NCI-H1048 (cell line): ENCODE data around the gene NFIA.

Source experiments
- DNase-seq: peaks from one replicate; lab custom pipeline; 2025; lab: John Stamatoyannopoulos, UW

Gene NFIA

GRCh38 chr1:61130338-61131000 is 48.1 kb downstream of the NFIA start:
- no peak for DNase-seq

- no peak for DNase-seq
Measured at GRCh38 chr1:61131248-61131647, 48.9 kb downstream of the NFIA start.

GRCh38 chr1:61131716-61132115 is 49.4 kb downstream of the NFIA start:
- DNase-seq: no peak

GRCh38 chr1:61132176-61132638 is 49.8 kb downstream of the NFIA start:
- DNase-seq: no peak

DNA sequence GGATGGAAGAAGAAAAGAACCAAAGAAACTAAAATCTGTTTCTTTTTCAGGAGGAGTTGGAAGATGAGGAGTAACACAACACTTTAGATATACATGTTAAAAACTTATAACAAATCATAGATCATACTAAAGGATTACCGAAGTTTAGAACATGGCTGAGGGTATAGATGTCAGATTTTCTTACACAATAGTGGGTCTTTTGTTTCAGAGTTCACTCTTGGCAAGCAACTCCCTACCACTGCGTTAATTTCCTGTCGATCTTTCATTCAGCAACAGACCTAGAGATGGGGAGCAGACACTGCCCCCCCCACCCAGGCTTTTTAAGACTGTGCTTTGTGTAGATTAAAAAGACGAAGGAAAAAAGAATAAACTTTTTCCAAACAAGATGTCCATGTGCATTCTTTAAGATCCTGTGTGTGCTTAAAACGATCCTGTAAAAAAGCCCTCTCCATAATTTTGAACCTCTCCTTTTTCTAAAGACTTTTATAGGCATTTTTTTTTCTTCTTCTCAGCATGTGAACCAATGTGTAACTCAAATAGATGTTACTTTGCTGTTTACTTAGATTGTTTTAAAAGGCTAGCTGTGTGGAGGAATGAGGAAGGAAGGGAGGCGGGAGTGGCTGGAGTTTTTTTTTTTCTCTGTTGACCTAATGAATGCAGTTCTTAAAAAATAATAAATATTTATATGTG is 50.4 kb downstream of the NFIA start:
- no peak for DNase-seq

DNA sequence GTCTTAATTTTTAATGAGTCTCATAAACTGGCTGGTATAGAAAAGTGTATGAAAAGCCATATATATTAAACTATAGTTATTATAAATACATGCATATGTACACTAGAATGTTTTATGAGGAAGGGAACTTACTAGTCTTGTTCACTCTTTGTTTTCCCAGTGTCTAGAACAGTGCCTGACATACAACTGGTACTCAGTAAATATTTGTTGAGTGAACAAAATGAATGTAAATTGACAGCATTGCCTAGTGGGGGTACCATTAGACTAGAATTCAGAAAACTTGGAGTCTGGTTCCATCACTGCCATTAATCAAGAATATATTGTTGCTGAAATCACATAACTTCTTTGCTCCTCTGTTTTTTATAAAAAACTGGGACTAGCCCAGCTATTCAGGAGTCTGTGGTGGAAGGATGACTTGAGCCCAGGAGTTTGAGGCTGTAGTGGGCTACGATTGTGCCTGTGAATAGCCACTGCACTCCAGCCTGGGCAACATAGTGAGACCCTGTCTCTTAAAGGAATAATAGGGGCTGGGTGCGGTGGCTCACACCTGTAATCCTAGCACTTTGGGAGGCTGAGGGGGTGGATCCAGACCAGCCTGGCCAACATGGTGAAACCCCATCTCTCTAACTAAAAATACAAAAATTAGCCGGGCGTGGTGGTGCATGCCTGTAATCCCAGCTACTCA is 51.1 kb downstream of the NFIA start:
- DNase-seq: no peak

GRCh38 chr1:61135291-61135690 is 52.9 kb downstream of the NFIA start:
- DNase-seq: no peak

DNA sequence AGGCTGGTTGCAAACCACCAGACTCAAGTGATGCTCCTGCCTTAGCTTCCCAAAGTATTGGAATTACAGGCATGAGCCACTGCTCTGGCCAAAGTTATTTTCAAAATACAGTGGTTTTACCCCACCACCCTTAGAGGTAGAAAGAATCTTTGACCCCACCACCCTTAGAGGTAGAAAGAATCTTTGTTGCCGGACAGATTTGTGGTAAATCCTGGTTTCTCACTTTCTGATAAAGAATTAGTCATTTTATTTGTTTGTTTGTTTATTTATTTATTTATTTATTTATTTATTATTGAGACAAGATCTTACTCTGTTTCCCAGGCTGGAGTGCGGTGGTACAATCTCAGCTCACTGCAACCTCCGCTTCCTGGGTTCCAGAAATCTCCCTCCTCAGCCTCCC is 55.9 kb downstream of the NFIA start:
- no peak for DNase-seq

DNA sequence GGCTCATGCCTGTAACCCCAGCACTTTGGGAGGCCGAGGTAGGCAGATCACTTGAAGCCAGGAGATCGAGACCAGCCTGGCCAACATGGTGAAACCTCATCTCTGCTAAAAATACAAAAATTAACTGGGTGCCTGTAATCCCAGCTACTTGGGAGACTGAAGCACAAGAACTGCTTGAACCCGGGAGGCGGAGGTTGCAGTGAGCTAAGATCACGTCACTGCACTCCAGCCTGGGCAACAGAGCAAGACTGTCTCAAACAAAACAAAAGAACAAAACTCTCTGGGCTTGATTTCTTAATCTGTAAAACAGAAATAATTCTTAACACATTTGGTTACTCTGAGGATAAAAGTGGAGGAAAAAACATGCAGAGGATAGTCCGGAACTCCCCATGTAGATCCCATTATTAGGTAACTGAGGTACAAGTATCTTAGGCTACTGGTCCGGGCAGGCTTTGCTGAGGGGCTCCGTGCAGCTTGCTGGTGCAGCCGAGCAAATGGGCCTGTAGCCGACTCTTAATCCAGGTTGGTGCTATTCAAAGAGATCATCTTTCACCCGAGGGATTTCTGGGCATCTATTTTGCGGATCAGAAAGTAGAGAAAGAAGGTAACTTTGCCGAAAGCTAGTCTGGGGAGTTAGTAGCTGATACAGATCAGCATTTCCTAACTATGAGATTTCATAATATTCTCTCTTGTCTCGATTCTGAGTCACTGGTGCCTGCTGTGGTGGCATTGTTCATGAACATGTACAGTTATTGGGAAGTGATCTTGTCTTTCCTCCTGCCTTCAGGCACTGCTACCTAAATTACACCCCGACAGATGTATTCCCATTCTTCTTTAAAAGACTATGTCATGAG is 56.8 kb downstream of the NFIA start:
- no peak for DNase-seq

DNA sequence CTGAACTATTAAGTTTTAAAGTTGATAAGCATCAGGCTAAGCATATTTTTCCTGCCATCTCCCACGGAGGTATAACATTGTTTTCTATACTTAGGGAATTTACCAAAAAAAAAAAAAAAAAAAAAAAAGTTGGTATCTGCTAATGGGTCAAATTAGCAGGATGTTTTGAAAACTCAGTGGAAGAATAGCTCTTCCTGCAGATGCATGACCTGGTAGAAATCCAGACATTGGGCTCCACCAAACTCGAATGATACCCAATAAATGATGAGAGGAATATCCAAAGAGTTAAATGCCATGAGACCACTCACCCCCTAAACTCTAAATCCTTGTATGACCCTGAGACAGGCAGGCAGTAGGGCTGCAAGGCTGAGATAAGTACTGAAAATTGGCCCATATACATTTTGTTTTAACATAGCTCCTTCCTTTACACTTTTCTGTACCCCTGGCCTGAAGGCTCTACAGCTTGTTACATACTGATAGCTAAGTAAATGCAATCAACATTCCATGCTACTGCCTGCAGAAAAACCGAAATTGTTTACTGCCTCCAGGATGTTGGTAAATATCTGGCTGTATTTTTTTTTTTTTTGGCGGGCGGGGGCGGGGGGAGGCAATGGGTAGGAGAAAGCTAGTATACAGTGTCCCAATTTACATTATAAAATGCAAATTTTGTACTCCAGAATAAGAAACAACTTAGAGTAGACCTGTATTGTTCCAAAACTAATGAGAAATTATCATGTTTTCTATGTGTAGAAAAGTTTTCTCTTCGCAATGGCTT is 57.6 kb downstream of the NFIA start:
- DNase-seq: no peak

- DNase-seq: no peak
Measured at GRCh38 chr1:61140778-61141177, 58.4 kb downstream of the NFIA start.

DNA sequence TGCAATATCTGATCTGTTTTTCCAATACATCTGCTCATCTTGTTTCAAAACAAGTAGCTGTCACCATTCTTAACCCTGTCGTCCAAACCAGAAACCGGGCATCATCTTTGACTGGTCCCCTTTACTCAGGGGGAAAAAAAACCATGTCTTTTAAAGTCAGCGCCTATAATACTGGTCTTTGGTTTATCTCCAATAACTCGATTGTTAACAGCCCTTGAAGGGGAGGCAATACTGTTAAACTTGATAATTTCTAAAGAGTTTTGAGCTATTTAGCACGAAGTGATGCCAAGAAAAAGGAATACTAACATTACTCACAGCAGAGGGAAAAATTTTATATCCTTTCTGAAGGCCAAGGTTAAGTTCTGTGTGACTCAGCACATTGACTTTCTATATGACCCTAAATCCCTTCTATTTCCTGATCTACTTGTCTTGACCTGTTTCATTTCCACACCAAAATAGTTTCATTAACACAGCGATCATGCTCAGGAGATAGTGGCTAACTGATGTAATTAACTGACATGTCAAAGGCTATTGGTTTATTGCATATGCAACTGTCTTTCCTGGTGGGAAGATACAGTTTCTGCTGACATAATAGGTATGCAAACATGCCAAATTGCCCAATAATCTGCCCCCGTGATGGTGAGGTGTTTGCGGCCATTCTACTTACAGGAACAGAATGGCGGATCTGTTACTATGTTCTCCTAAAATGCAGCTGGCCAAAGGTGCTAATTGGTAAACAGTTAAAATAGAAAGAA is 59.1 kb downstream of the NFIA start:
- DNase-seq: no peak

DNA sequence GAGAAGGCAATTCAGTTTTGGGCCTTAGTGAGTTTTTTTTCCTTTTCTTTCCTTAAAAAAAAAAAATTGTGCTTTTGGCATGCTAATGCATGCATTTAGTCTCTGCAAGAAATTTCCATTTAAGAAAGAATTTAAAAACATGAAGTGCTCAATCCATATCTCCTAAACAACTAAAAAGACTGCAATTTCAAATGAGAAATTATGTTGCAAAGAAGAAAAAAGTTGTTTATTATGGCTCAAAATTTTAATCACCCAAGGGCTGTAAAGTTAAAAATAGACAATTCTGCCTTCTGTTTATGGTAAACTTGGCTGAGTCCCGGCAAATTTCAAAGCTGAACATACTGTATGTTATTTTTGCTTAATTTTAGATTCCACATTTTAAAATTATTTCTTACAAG is 59.7 kb downstream of the NFIA start:
- no peak for DNase-seq

DNA sequence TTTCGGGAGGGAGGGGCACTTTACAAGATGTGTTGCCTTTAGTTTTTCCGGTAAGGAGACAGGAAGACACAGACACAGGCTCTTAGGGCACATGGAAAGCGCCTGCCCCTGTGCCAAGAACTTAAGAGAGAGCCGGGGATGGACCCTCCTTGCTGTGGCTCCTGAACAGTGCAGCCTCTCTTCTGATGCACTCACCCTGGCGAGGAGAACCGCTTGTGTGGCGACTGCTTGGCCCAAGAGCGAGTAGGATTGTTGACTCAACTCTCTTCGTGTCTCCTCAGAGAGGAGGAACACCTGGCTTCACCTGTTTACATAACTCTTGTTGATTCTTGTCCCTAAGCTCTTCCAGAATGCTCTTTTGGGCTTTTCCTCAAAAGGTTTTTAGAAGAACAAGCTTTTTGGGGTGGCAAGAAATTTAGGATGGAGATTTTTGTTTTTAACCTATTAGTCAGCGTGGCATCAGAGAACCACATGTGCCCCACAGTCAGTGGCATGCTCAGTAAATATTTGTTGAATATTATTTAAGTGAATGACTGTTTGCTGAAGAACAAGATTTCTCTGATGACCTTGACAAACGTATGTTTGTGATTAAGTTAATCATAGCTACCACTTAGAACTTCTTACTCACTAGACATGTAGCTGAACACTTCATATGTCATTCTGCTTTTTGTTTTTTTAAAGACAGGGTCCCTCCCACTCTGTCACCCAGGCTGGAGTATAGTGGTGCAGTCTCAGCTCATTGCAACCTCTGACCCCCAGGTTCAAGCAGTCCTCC is 60.6 kb downstream of the NFIA start:
- no peak for DNase-seq

DNA sequence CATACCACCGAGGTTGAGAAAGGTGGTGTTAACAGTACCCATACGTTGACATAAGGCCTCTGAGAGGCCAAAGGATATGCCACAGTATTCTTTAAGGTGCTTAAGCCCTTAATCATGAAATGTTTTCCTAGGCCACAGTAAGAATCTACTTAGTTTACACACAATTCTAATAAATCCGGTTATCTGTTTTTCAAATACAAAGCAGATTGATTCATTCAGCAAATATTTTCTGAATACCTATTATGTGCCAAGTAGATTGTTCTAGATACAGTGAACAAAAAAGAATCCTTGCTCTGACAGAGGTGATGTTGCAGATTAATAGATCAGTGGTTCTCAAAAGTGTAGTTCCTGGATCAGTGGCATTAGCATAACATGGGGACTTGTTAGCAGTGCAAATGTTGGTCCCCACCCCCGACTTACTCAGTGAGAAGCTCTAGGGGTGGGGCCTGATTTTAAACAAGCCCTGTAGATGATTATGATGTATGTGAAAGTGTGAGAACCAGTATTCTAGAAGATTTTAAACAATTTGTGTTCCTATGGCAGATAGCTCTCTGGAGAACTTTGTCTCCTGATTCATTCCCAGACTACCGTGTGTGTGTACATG is 61.6 kb downstream of the NFIA start:
- no peak for DNase-seq

DNA sequence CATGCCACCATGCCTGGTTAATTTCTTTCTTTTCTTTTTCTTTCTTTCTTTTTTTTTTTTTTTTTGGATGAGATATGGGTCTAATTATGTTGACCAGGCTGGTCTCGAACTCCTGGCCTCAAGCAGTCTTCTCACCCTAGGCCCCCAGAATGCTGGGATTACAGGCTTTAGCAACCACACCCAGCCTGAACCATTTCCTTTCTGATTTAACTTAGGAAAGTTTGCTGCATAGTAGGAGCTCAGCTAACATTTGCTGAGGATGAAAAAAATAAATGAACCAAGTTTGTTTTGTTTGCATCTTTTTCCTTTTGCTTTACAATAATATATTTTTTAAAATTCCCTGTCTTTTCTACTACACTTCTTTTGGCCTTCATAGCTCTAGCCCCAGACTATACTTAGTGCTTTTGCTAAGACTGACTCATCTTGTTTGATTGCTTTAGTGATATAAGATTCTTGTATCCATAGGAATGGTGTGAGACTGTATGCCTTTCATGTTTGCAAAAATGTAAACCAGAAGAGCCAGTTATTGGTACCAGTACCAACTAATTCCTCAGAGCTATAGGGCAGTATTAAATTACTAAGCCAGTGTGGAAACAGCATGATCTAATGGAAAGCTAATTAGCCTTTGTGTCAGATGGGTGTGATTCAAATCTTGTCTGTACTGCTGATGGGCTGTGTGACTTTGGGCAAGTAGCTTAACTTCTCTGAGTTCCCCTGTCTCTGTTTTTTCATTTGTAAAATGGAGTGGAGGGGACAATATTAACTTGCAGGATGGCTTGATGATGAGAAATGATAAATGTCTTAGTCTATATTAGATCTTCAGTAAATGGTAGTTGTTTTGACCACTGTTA is 66.9 kb downstream of the NFIA start:
- no peak for DNase-seq

GRCh38 chr1:61151565-61151964 is 69.2 kb downstream of the NFIA start:
- no peak for DNase-seq

DNA sequence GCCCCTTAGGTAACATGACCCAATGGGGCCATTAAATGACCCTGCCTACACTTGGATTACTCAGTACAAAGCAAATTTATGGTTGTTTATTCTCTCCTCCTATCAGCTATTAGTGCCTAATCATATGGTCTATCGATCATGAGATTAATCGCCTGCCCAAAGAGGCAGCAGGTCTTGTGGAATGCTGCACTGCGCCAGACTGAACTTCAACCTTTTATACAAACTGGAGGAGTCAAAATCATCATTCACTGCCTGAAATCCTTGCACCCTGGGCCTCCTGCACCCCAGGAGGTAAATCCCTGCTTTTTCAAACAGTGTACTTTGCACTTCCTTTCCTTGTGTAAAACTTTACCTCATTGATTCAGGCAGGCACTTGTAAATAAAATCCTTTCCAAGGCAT is 69.7 kb downstream of the NFIA start:
- no peak for DNase-seq
